GM12872 (cell line): Measurements from ENCODE around the gene HSD17B13.

ENCODE experiments used
- TF ChIP-seq, protein P1 (sequence below): IDR thresholded peaks from 3 replicates; pipeline ENCODE4 v1.5.1; 2011; ENCODE audit warnings: low read depth, mild to moderate bottlenecking, low read length, moderate library complexity; ENCODE audit not compliant: insufficient read depth

HSD17B13 gene, protein sequence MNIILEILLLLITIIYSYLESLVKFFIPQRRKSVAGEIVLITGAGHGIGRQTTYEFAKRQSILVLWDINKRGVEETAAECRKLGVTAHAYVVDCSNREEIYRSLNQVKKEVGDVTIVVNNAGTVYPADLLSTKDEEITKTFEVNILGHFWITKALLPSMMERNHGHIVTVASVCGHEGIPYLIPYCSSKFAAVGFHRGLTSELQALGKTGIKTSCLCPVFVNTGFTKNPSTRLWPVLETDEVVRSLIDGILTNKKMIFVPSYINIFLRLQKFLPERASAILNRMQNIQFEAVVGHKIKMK

GRCh38 chr4:87322754-87323153, at the start of gene HSD17B13:
Gene HSD17B13 (minus strand): TSS chr4:87322882. CDS start chr4:87322841, 41 bp downstream.
- TF ChIP-seq, protein P1, sequence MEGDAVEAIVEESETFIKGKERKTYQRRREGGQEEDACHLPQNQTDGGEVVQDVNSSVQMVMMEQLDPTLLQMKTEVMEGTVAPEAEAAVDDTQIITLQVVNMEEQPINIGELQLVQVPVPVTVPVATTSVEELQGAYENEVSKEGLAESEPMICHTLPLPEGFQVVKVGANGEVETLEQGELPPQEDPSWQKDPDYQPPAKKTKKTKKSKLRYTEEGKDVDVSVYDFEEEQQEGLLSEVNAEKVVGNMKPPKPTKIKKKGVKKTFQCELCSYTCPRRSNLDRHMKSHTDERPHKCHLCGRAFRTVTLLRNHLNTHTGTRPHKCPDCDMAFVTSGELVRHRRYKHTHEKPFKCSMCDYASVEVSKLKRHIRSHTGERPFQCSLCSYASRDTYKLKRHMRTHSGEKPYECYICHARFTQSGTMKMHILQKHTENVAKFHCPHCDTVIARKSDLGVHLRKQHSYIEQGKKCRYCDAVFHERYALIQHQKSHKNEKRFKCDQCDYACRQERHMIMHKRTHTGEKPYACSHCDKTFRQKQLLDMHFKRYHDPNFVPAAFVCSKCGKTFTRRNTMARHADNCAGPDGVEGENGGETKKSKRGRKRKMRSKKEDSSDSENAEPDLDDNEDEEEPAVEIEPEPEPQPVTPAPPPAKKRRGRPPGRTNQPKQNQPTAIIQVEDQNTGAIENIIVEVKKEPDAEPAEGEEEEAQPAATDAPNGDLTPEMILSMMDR: no peak

- TF ChIP-seq, protein P1: no peak
Measured at GRCh38 chr4:87370068-87370467, 47.4 kb upstream of the HSD17B13 start.

GRCh38 chr4:87366521-87367162, 44.0 kb upstream of the HSD17B13 start:
- TF ChIP-seq, protein P1: no peak

GRCh38 chr4:87365348-87365747, 42.7 kb upstream of the HSD17B13 start:
- TF ChIP-seq, protein P1: no peak

DNA sequence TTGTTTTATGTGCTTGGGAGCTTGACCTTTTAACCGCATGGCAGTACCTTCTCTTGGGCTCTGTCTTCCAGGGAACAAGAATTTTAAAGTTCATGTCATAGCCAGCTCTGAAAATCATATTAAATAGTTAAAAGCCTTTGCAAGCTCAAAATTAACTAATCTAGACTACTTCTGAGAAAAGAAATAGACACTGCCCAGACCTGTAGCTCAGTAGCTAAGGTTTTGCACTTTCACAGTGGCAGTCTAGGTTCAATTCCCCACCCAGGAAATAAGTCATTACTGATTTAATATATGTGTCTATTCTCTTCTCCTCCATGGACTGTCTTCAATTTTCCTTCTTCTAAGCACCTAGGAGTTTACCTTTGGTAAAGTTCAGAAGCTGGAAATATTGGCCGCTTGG, 40.9 kb upstream of the HSD17B13 start:
- TF ChIP-seq, protein P1: no peak

- TF ChIP-seq, protein P1: no peak
Measured at GRCh38 chr4:87360338-87360935, 37.8 kb upstream of the HSD17B13 start.

GRCh38 chr4:87359258-87359657, 36.6 kb upstream of the HSD17B13 start:
- TF ChIP-seq, protein P1: no peak
